ENCODE measurements around the gene SPG7.

The SPG7 gene

DNA sequence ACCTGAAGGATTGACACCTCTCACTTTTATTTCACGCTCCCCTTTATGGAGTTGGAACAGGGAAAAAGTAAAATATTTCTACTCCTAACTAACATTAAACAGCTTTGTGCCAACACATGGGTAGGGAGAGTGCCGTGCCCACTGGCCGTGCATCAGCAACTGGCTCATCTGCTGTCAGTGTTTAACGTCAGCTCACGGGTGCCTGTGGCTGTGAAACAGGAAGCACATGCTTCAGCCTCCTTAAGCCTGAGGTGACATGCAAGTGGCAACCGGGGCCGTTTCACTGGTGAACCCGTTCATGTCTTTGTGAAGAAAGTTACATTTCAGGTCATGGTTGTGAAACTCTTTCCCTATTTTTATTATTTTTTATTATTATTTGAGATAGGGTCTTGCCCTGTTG lies 3.2 kb downstream of the SPG7 start:
- TF ChIP-seq BHLHE40 (IDR thresholded peaks at IDR 0.05; ENCODE audit: borderline replicate concordance) (no peak), CTBP1 (IDR thresholded peaks at IDR 0.05; ENCODE audit: borderline replicate concordance) (no peak)
- ChIA-PET POLR2A (no interaction called here), CTCF (no interaction called here)
- no peak for DNase-seq (ENCODE audit: extremely low spot score)

DNA sequence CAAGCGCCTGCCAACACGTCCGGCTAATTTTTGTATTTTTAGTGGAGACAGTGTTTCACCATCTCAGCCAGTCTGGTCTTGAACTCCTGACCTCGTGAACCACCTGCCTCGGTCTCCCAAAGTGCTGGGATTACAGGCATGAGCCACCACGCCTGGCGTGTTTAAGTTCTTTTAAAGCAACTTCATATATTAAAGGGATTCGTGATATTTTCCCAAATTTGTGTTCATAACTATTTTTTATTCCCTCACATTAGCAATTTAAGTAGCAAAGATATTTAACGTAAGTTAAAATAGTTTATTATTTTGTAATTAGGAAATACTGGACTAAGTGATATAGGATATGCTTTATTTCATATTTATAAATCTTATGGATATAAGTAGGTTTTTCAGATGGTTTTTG lies 4.2 kb downstream of the SPG7 start:
- TF ChIP-seq BHLHE40 (IDR thresholded peaks at IDR 0.05; ENCODE audit: borderline replicate concordance): no peak
- no peak for TF ChIP-seq L3MBTL2 (conservative IDR thresholded peaks at IDR 0.05)
- no peak for TF ChIP-seq ELF4 (IDR thresholded peaks at IDR 0.05)
- TF ChIP-seq CTBP1 (IDR thresholded peaks at IDR 0.05; ENCODE audit: borderline replicate concordance): no peak
- TF ChIP-seq ARNT (IDR thresholded peaks at IDR 0.05): no peak
- ChIA-PET POLR2A (no interaction called here), CTCF (no interaction called here)
- DNase-seq (ENCODE audit: extremely low spot score): no peak

DNA sequence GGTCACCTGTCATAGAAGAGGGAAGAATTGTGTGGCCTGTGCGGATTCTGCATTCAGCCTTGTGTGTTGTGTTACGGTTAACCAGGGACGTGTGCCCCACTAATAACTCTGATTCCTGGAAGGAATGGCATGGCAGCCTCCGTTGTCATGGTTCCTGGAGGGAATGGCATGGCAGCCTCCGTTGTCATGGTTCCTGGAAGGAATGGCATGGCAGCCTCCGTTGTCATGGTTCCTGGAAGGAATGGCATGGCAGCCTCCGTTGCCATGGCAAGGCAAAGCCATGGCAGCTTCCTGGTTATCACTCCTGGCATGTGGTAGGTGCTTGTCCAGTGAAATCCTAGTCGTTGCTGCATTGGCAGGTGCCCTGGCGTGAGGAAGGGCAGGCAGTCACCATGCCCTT lies 8.9 kb downstream of the SPG7 start:
- CTCF ChIA-PET: no interaction called here
- no peak for DNase-seq (ENCODE audit: extremely low spot score)
- TF ChIP-seq ARNT (IDR thresholded peaks at IDR 0.05): no peak
- TF ChIP-seq BHLHE40 (IDR thresholded peaks at IDR 0.05; ENCODE audit: borderline replicate concordance): no peak
- no peak for TF ChIP-seq ELF4 (IDR thresholded peaks at IDR 0.05)
- no peak for TF ChIP-seq L3MBTL2 (conservative IDR thresholded peaks at IDR 0.05)
- no peak for TF ChIP-seq CTBP1 (IDR thresholded peaks at IDR 0.05; ENCODE audit: borderline replicate concordance)
- no peak for TF ChIP-seq HDGF (IDR thresholded peaks at IDR 0.05; ENCODE audit: borderline replicate concordance)
- TF ChIP-seq, protein P1, sequence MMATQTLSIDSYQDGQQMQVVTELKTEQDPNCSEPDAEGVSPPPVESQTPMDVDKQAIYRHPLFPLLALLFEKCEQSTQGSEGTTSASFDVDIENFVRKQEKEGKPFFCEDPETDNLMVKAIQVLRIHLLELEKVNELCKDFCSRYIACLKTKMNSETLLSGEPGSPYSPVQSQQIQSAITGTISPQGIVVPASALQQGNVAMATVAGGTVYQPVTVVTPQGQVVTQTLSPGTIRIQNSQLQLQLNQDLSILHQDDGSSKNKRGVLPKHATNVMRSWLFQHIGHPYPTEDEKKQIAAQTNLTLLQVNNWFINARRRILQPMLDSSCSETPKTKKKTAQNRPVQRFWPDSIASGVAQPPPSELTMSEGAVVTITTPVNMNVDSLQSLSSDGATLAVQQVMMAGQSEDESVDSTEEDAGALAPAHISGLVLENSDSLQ (IDR thresholded peaks at IDR 0.05): no peak
- TF ChIP-seq LEF1 (IDR thresholded peaks at IDR 0.05; ENCODE audit: borderline replicate concordance): no peak
- TF ChIP-seq SUZ12 (IDR thresholded peaks at IDR 0.05): no peak
- TF ChIP-seq FOXM1 (IDR thresholded peaks at IDR 0.05; ENCODE audit: borderline replicate concordance): no peak
- no peak for TF ChIP-seq FOXK2 (IDR thresholded peaks at IDR 0.05)
- no peak for TF ChIP-seq SP1 (IDR thresholded peaks at IDR 0.05)
- TF ChIP-seq FOXA1 (IDR thresholded peaks at IDR 0.05): no peak
- no peak for TF ChIP-seq TARDBP (IDR thresholded peaks at IDR 0.05)
- no peak for TF ChIP-seq ZNF384 (IDR thresholded peaks at IDR 0.05)
- TF ChIP-seq NFRKB (IDR thresholded peaks at IDR 0.05): no peak
- POLR2A ChIA-PET: no interaction called here

DNA sequence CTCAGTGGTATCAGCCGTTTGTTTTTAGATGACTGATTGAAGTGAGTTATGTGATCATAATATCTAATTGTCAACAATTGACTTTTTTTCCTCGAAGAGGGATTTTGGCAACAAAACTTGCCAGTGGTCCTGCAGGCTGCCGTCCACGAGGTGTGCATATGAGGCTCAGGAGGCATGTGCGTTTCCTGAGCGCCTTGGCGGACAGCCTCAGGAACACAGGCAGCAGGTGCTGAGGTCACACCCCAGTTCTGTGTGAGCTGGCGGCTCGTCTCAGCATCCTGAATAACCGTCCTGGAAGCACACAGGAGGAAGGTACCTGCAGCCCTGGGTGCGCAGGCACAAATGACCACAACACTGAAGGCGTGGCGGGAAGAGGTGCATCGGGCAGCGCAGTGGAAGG lies 11.7 kb downstream of the SPG7 start:
- TF ChIP-seq NFRKB (IDR thresholded peaks at IDR 0.05) (no peak), L3MBTL2 (conservative IDR thresholded peaks at IDR 0.05) (no peak), ZNF384 (IDR thresholded peaks at IDR 0.05) (no peak)
- no peak for DNase-seq (ENCODE audit: extremely low spot score)
- POLR2A ChIA-PET: no interaction called here
- CTCF ChIA-PET: no interaction called here

DNA sequence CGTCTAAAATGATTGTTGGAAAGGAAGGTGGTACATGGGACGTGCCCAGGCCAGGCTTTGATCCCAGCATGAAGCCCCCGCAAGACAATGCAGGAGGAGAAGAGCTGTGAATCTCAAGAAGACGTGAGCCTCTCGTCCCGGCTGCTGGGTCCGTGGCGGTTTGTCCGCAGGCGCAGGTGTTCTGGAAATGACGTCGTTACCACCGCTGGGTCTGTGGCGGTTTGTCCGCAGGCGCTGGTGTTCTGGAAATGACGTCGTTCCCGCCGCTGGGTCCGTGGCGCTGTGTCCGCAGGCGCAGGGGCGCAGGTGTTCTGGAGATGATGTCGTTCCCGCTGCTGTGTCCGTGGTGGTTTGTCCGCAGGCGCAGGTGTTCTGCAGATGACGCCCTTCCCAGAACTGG lies 14.1 kb downstream of the SPG7 start:
- TF ChIP-seq SP1 (IDR thresholded peaks at IDR 0.05) (no peak), ELF4 (IDR thresholded peaks at IDR 0.05) (no peak), ZNF384 (IDR thresholded peaks at IDR 0.05) (no peak), SUZ12 (IDR thresholded peaks at IDR 0.05) (no peak), FOXM1 (IDR thresholded peaks at IDR 0.05; ENCODE audit: borderline replicate concordance) (no peak), ARNT (IDR thresholded peaks at IDR 0.05) (no peak), L3MBTL2 (conservative IDR thresholded peaks at IDR 0.05) (no peak), FOXA1 (IDR thresholded peaks at IDR 0.05) (no peak), BHLHE40 (IDR thresholded peaks at IDR 0.05; ENCODE audit: borderline replicate concordance) (no peak), FOXK2 (IDR thresholded peaks at IDR 0.05) (no peak), LEF1 (IDR thresholded peaks at IDR 0.05; ENCODE audit: borderline replicate concordance) (no peak), CTBP1 (IDR thresholded peaks at IDR 0.05; ENCODE audit: borderline replicate concordance) (no peak), HDGF (IDR thresholded peaks at IDR 0.05; ENCODE audit: borderline replicate concordance) (no peak), NFRKB (IDR thresholded peaks at IDR 0.05) (no peak), TARDBP (IDR thresholded peaks at IDR 0.05) (no peak)
- TF ChIP-seq, protein P1 (IDR thresholded peaks at IDR 0.05): no peak
- DNase-seq (ENCODE audit: extremely low spot score): no peak
- ChIA-PET CTCF (no interaction called here), POLR2A (no interaction called here)

DNA sequence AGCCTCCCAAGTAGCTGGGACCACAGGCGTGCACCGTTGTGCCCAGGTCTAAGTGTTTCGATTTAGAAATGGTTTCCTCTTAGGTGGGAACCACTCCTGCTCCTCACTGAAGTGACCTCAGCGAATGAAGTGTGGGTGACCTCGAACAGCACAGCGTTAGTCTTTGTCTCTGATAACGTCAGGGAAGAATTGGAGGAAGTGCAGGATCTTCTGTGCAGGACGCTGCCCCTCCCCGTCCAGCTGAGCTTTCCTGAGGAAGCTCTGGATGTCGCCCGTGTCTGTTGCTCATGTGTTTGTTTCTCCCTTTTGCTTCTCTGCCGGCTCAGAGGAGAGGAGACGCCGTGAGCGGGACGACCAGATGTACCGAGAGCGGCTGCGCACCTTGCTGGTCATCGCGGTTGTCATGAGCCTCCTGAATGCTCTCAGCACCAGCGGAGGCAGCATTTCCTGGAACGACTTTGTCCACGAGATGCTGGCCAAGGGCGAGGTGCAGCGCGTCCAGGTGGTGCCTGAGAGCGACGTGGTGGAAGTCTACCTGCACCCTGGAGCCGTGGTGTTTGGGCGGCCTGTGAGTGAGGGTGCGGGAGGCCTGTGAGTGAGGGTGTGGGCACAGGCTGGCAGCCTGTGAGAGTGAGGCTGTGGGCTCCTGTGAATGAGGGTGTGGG lies 15.6 kb downstream of the SPG7 start:
- no peak for TF ChIP-seq SUZ12 (IDR thresholded peaks at IDR 0.05)
- no peak for TF ChIP-seq LEF1 (IDR thresholded peaks at IDR 0.05; ENCODE audit: borderline replicate concordance)
- no peak for TF ChIP-seq TARDBP (IDR thresholded peaks at IDR 0.05)
- TF ChIP-seq HDGF (IDR thresholded peaks at IDR 0.05; ENCODE audit: borderline replicate concordance): no peak
- TF ChIP-seq ELF4 (IDR thresholded peaks at IDR 0.05): no peak
- TF ChIP-seq FOXK2 (IDR thresholded peaks at IDR 0.05): no peak
- no peak for TF ChIP-seq NFRKB (IDR thresholded peaks at IDR 0.05)
- TF ChIP-seq ZNF384 (IDR thresholded peaks at IDR 0.05): no peak
- no peak for TF ChIP-seq FOXA1 (IDR thresholded peaks at IDR 0.05)
- TF ChIP-seq, protein P1 (IDR thresholded peaks at IDR 0.05): no peak
- TF ChIP-seq FOXM1 (IDR thresholded peaks at IDR 0.05; ENCODE audit: borderline replicate concordance): no peak
- no peak for TF ChIP-seq BHLHE40 (IDR thresholded peaks at IDR 0.05; ENCODE audit: borderline replicate concordance)
- no peak for TF ChIP-seq ARNT (IDR thresholded peaks at IDR 0.05)
- TF ChIP-seq CTBP1 (IDR thresholded peaks at IDR 0.05; ENCODE audit: borderline replicate concordance): no peak
- no peak for TF ChIP-seq SP1 (IDR thresholded peaks at IDR 0.05)
- no peak for TF ChIP-seq L3MBTL2 (conservative IDR thresholded peaks at IDR 0.05)
- ChIA-PET POLR2A (no interaction called here), CTCF (no interaction called here)
- no peak for DNase-seq (ENCODE audit: extremely low spot score)
